GM18519 (cell line): Measurements from ENCODE around the gene TNFAIP8.
"Not testable (repeated sequence)": the region's sequence is repeated elsewhere in the genome, so short reads cannot be mapped to it uniquely, and the experiment has no call there.

Experiments used
- ATAC-seq: cut with Tn5 transposase; IDR thresholded peaks from one replicate; pipeline ENCODE4 v1.9.1; 2021; ENCODE audit warnings: mild to moderate bottlenecking, moderate library complexity; ENCODE audit not compliant: unreplicated experiment, low FRiP score

TNFAIP8 gene

DNA sequence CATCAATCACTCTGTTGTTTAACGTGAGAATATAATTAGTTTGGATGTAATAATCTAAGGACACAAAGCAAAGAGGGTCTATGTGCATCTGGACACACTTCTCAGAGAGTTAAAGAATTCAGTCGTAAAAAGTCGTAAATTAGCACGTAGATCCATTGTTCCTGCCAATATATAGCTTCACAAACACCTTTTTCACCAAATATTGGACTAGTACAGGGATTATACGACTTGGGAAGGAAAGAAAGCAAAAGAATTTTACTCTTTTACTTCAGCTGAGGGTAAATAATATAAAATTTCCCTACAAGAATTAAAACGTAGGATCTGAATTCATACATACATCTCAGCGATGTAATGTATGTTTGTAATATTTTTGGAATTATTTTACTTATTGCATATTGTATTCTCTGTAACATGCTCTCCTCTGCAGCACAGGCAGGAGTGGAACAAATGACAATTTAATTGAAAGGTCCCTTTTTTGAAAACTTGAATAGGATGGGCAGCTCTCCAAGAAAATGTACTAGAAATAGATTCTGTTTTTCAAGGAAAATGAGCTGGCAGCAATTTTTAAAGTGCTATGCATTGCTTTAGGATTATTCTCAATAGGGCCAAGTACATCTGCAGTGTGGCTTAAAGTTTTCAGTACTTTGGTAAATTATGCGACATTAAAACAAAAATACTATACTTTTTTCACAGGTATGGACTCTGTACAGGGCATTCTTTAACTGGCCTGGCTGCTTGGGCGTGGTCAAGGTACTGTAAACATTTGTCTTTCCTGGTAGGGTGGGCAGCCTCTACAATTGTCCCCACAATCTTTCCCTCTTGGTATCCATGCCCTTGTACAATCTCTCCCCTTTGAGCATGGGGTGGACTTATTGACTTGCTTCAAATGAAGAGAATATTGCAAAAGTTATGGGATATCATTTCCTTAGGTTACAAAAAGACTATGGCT lies 56.7 kb downstream of the TNFAIP8 start:
- ATAC-seq: no peak

GRCh38 chr5:119414124-119414734 lies 58.4 kb downstream of the TNFAIP8 start:
- peak; percentile 30 for ATAC-seq

- ATAC-seq: no peak
Measured at GRCh38 chr5:119417891-119418605, 62.2 kb downstream of the TNFAIP8 start.

DNA sequence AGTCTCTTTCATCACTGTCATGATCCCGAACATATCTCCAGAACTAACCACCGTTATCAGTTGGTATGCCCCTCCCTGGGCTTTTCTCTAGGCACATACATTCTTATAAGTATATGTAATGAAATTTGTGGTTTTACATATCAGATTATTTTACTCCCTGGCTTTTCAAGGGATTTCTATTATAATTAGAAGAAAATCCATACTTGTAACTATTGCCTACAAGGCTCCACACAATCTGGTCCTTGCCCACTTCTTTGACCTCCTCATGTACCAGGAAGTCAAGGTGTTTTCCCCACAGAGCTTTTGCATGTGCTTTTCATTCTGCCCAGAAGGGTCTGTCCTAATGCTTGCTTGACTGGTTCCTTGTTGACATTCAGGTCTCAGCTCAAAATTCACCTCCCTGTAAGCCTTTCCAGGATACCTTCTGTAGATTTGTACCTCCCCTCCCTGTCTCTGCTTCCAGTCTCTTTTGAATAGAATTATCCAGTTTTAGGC lies 62.8 kb downstream of the TNFAIP8 start:
- ATAC-seq: peak; percentile 58

DNA sequence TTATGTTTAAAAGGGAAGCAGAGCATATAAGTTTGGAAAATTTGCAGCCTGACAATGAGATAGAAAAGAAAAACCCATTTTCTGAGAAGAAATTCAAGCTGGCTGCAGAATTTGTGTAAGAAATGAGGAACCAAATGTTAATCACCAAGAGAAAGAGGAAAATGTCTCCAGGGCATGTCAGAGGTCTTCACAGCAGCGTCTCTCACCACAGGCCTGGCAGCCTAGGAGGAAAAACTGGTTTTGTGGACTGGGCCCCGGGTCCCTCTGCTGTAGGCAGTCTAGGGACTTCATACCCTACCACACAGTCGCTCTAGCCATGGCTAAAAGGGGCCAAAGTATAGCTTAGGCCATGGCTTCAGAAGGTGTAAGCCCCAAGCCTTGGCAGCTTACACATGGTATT lies 64.3 kb downstream of the TNFAIP8 start:
- no peak for ATAC-seq

DNA sequence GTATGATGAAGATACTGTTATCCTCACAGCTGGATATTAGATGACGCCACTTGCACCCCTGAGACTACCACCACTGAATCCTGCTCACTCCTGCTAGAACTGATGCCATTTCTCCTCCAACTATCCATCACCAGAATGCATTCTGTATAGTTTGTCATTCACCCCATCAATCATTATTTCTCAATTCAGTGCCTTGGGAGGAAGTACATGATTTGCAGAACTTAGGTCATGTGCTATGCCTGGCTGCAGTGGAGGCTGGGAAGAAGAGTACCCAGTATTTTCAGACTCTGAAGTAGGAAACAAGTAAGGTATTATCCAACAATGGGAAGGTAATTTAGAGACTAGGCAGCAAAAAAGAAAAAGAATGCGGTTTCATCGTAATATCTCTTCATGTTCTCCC lies 70.2 kb downstream of the TNFAIP8 start:
- no peak for ATAC-seq

GRCh38 chr5:119427060-119427459 lies 71.2 kb downstream of the TNFAIP8 start:
- ATAC-seq: no peak

- not testable (repeated sequence) for ATAC-seq
Measured at GRCh38 chr5:119427596-119427995, 71.8 kb downstream of the TNFAIP8 start.

GRCh38 chr5:119428166-119428565 lies 72.3 kb downstream of the TNFAIP8 start:
- not testable (repeated sequence) for ATAC-seq

DNA sequence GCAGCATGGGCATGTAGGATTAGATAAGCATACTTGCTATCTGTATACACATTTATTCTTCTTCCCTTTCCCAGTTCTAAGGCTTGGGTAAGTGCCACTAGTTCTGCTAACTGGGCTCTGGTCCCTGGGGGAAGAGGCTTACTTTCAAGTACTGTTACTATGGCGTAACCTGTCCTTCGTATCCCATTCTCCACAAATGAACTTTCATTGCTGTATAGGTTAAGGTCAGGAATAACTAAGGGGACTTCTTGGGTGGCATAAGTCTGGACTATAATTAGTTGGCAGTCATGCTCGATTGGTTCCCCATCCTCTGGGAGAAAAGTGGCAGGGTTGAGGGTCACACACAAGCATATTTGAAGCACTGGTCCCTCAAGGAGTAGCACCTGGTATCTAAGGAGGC lies 72.8 kb downstream of the TNFAIP8 start:
- ATAC-seq: not testable (repeated sequence)

DNA sequence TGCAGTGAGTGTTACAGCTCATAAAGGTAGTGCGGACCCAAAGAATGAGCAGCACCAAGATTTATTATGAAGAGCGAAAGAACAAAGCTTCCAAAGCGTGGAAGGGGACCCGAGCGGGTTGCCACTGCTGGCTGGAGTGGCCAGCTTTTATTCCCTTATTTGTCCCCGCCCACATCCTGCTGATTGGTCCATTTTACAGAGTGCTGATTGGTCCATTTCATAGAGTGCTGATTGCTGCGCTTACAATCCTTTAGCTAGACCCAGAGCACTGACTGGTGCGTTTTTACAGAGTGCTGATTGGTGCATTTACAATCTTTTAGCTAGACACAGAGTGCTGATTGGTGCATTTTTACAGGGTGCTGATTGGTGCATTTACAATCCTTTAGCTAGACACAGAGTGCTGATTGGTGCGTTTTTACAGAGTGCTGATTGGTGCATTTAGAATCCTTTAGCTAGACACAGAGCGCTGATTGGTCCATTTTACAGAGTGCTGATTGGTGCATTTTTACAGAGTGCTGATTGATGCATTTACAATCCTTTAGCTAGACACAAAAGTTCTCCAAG lies 76.9 kb downstream of the TNFAIP8 start:
- ATAC-seq: not testable (repeated sequence)

- ATAC-seq: peak; percentile 99
Measured at GRCh38 chr5:119435436-119436132, 79.8 kb downstream of the TNFAIP8 start.

GRCh38 chr5:119437785-119438586 lies 82.2 kb downstream of the TNFAIP8 start:
- not testable (repeated sequence) for ATAC-seq

GRCh38 chr5:119438587-119438917 lies 82.7 kb downstream of the TNFAIP8 start:
- ATAC-seq: not testable (repeated sequence)

GRCh38 chr5:119439140-119439631 lies 83.4 kb downstream of the TNFAIP8 start:
- no peak for ATAC-seq

GRCh38 chr5:119439632-119440031 lies 83.8 kb downstream of the TNFAIP8 start:
- not testable (repeated sequence) for ATAC-seq

DNA sequence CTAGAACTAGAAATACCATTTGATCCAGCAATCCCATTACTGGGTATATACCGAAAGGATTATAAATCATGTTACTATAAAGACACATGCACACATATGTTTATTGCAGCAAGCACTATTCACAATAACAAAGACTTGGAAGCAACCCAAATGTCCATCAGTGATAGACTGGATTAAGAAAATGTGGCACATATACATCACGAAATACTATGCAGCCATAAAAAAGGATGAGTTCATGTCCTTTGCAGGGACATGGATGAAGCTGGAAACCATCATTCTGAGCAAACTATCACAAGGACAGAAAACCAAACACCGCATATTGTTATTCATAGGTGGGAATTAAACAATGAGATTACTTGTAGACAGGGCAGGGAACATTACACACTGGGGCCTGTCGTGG lies 88.8 kb downstream of the TNFAIP8 start:
- not testable (repeated sequence) for ATAC-seq

- no peak for ATAC-seq
Measured at GRCh38 chr5:119445544-119445943, 89.7 kb downstream of the TNFAIP8 start.
